K562 (cell line): ENCODE results near the gene CRIP3.

Experiments
- ARNT ChIP-seq, 2 experiments: fragments of 450-650 bp; IDR thresholded peaks; 2 replicates each; pipeline ENCODE4 v1.6.1; 2016; ENCODE audit warnings: mild to moderate bottlenecking in 1 of 2
- STAT5B ChIP-seq: fragments of 250-450 bp; sonication (Bioruptor Pico); IDR thresholded peaks from 2 replicates; pipeline ENCODE4 v1.8.0; 2021; ENCODE audit warnings: mild to moderate bottlenecking, inconsistent platforms
- ZFPM2 ChIP-seq: fragments of 250-450 bp; sonication (Bioruptor Pico); IDR thresholded peaks from 2 replicates; pipeline ENCODE4 v1.5.1; 2022; ENCODE audit warnings: mild to moderate bottlenecking
- TF ChIP-seq, protein P1 (sequence below): sonication (generic); formaldehyde crosslinking; IDR thresholded peaks from 2 replicates; pipeline ENCODE4 v1.8.1; 2023; ENCODE audit warnings: mild to moderate bottlenecking, missing genetic modification reagents

DNA sequence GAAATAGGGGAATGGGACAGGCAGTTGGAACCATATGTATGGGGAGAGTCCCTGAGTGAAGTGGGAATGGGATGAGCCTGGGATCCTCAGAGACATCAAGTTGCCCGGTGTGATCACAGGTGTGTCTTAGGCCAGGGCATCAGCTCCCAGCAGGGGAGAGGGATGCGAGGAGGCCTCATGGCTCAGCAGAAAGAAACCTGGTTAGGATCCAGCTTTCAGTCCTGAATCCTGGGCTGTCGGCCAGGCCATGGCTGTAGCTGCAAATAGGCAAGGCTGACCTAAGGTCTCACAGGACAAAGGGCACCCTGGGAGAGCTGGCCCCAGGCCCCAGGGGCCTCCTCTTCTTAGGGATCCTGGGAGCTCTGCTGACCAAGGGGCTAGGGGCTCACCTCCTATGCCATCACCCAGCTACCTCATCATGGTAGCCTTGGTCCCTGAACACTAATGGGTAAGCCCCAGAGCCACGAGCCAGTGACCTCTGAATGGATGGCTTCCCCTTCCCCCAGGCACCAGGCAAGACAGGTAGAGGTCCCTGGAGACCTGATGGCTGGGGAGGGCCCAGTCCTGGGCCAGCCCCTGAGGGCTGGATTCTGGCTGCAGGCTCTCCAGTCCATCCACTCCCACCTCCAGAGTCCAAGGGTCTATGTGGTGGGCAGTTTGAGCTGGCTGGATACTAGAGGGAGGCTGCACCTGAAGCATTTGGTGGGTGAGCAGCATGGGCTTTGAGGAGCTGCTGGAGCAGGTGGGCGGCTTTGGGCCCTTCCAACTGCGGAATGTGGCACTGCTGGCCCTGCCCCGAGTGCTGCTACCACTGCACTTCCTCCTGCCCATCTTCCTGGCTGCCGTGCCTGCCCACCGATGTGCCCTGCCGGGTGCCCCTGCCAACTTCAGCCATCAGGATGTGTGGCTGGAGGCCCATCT, 10.7 kb downstream of the CRIP3 start, which contains the start of gene SLC22A7:
- TF ChIP-seq ZFPM2 (CRISPR knock-in tag) = no peak
- TF ChIP-seq, protein P1, sequence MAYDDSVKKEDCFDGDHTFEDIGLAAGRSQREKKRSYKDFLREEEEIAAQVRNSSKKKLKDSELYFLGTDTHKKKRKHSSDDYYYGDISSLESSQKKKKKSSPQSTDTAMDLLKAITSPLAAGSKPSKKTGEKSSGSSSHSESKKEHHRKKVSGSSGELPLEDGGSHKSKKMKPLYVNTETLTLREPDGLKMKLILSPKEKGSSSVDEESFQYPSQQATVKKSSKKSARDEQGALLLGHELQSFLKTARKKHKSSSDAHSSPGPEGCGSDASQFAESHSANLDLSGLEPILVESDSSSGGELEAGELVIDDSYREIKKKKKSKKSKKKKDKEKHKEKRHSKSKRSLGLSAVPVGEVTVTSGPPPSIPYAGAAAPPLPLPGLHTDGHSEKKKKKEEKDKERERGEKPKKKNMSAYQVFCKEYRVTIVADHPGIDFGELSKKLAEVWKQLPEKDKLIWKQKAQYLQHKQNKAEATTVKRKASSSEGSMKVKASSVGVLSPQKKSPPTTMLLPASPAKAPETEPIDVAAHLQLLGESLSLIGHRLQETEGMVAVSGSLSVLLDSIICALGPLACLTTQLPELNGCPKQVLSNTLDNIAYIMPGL (CRISPR knock-in tag) = no peak
- no peak for TF ChIP-seq ARNT (IDR thresholded peaks at IDR 0.05)
- no peak for TF ChIP-seq STAT5B (CRISPR knock-in tag)
